Activated naive CD8-positive, alpha-beta T cell treated with anti-CD3 and anti-CD28 coated beads, Interleukin-2, amount 50 U/mL, for 24 hours (primary cell): Measurements from ENCODE around the gene IL17RC.
"Not testable (repeated sequence)": the region's sequence is repeated elsewhere in the genome, so short reads cannot be mapped to it uniquely, and the experiment has no call there.

ENCODE experiments used
- ATAC-seq: fragments of 150-1000 bp; cut with Tn5 transposase; one replicate; pipeline ENCODE4 v1.10.0; 2021
- DNase-seq: peaks from one replicate; pipeline ENCODE4 v3.0.0; 2021
- H3K27ac Mint-ChIP-seq: one replicate; pipeline ENCODE4 v1.8.0; 2021; ENCODE audit warnings: mild to moderate bottlenecking, mixed read lengths
- H3K27me3 Mint-ChIP-seq: one replicate; pipeline ENCODE4 v1.8.0; 2021; ENCODE audit warnings: mixed read lengths
- H3K36me3 Mint-ChIP-seq: one replicate; pipeline ENCODE4 v1.8.0; 2021; ENCODE audit warnings: low read depth, mixed read lengths
- H3K4me1 Mint-ChIP-seq: one replicate; pipeline ENCODE4 v1.8.0; 2021; ENCODE audit warnings: mixed read lengths
- H3K4me3 Mint-ChIP-seq: one replicate; pipeline ENCODE4 v1.8.0; 2021; ENCODE audit warnings: mild to moderate bottlenecking, moderate library complexity, mixed read lengths
- H3K9me3 Mint-ChIP-seq: one replicate; pipeline ENCODE4 v1.8.0; 2021; ENCODE audit warnings: mixed read lengths

The IL17RC gene

DNA sequence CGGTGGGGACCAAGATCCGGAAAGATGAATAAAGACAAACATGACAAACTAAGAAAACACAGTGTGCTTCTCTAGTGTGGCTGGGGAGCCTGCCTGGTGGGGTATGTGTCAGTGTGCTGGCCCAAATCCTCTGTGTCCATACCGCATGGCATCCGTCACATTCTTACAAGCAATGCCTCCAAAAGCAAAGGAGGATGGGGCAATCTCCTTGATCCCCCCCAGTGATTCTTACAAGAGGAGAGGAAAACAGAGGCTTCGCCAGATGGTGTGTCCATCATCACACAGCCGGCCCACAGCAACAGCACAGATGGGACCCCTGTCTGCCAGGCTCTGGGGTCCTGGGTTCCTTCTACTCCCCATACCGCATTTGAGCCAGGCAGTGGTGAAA lies 558 bp upstream of the IL17RC start:
- H3K27ac Mint-ChIP-seq: peak overlapping the region; percentile 18
- DNase-seq (no peak), ATAC-seq (no peak)
- peaks cover 3% of the 10 kb centered on the region for H3K27me3 Mint-ChIP-seq
- H3K4me3 Mint-ChIP-seq: peak overlapping the region; percentile 38
- no peaks in the 10 kb centered on the region for H3K9me3 Mint-ChIP-seq
- no peaks in the 10 kb centered on the region for H3K36me3 Mint-ChIP-seq
- peaks cover 19% of the 10 kb centered on the region for H3K4me1 Mint-ChIP-seq

DNA sequence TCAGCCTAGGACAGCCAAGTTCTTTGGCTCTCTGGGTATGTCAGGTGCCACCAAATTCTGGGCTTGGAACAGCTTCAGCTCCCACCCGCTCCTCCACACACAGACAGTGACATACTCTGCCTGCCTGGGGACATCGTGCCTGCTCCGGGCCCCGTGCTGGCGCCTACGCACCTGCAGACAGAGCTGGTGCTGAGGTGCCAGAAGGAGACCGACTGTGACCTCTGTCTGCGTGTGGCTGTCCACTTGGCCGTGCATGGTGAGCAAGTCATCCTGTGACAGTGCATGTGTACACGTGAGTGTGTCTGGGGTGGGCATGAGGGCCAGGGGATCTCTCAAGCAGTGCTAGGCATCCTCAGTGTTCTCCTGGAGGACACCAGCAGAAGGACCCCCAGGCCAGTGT lies 922 bp downstream of the IL17RC start:
- Mint-ChIP-seq H3K9me3 (no peaks in the 10 kb centered on the region), H3K27me3 (peaks cover 3% of the 10 kb centered on the region), H3K4me1 (peaks cover 12% of the 10 kb centered on the region), H3K36me3 (no peaks in the 10 kb centered on the region), H3K4me3 (no peak overlapping the region), H3K27ac (no peak overlapping the region)
- ATAC-seq (no peak), DNase-seq (no peak)

DNA sequence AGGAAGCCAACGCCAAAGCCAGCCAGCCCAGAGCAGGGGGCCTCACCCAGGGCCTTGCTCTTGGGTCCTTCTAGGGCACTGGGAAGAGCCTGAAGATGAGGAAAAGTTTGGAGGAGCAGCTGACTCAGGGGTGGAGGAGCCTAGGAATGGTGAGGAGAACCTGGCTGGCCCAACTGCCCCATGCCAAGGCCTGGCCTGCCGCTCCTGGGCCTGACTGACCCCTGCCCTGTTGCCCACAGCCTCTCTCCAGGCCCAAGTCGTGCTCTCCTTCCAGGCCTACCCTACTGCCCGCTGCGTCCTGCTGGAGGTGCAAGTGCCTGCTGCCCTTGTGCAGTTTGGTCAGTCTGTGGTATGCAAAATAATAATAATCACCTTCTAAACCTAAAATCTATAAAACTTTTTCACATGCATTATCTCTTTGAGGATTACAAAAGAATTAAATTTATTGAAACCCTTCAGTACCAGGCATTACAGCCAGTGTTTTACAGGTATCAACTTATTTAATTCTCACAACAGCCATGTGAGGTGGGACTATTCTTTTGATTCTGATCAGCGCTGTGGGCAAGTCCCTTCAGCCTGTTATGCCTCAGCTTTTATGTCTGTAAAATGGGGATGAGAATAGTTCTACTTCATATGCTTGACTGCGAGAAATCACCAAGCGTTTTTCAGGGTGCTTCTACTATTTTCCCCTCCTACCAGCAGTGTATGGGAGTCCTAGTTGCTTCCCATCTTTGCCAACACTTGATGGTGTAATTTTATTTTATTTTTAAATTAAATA lies 1.6 kb downstream of the IL17RC start:
- Mint-ChIP-seq H3K9me3 (no peaks in the 10 kb centered on the region), H3K4me3 (no peak overlapping the region), H3K27me3 (peaks cover 2% of the 10 kb centered on the region), H3K27ac (no peak overlapping the region), H3K4me1 (peaks cover 12% of the 10 kb centered on the region), H3K36me3 (no peaks in the 10 kb centered on the region)
- ATAC-seq (no peak), DNase-seq (no peak)

DNA sequence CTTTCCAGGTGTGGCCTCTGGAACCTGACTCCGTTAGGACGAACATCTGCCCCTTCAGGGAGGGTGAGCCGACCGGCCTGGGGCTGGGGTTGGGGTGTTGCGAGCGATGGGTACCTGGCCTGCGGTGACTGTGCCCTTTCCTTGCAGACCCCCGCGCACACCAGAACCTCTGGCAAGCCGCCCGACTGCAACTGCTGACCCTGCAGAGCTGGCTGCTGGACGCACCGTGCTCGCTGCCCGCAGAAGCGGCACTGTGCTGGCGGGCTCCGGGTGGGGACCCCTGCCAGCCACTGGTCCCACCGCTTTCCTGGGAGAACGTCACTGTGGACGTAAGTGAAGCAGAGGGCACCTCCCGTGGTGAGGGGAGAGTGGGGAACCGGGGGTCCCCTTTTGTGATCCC lies 11.3 kb downstream of the IL17RC start:
- no peaks in the 10 kb centered on the region for H3K9me3 Mint-ChIP-seq
- no peak overlapping the region for H3K27ac Mint-ChIP-seq
- no peak overlapping the region for H3K4me3 Mint-ChIP-seq
- no peaks in the 10 kb centered on the region for H3K36me3 Mint-ChIP-seq
- ATAC-seq (no peak), DNase-seq (no peak)
- peaks cover 12% of the 10 kb centered on the region for H3K4me1 Mint-ChIP-seq
- H3K27me3 Mint-ChIP-seq: peaks cover 2% of the 10 kb centered on the region

DNA sequence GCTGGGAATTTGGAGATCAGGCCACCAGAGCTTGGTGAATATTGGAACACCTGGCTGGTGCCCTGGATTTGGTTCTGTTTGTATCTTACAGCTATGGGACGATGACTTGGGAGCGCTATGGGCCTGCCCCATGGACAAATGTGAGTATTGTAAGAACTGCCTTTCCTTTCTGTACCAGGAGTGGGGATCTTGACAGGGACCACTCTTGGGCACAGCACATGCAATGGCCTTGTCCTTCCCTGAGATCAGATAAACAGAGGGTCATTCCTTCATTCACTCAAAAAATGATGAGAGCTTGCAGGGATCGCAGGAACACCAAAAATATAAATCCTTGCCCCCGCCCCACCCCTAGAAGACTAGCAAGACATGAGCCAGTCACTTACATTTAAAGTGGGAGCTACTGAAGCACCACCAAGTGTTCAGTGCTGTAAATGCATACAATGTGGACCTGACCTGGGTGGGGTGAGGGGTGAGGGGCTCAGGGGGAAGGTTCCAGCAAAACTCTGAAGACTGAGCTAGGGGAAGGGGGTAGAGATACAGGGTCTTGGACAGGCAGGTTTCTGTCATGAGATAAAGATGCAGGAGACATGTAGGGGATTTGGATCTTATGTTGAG lies 14.0 kb downstream of the IL17RC start:
- DNase-seq: no peak
- no peak overlapping the region for H3K4me3 Mint-ChIP-seq
- H3K36me3 Mint-ChIP-seq: peaks cover 7% of the 10 kb centered on the region
- H3K9me3 Mint-ChIP-seq: no peaks in the 10 kb centered on the region
- no peak overlapping the region for H3K27ac Mint-ChIP-seq
- peaks cover 35% of the 10 kb centered on the region for H3K4me1 Mint-ChIP-seq
- H3K27me3 Mint-ChIP-seq: no peaks in the 10 kb centered on the region
- ATAC-seq: no peak

DNA sequence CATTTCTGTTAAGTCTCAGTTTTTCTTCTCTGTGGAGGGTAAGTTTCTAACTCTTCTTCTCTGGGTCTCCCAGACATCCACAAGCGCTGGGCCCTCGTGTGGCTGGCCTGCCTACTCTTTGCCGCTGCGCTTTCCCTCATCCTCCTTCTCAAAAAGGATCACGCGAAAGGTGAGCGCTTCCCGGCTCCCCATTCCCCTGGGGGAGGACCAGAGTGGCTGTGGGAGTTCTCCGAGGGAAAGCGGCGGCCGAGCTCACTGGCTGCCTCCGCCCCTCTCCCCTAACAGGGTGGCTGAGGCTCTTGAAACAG lies 15.6 kb downstream of the IL17RC start:
- Mint-ChIP-seq H3K4me3 (peak overlapping the region; percentile 89), H3K27me3 (no peaks in the 10 kb centered on the region), H3K9me3 (no peaks in the 10 kb centered on the region), H3K36me3 (peaks cover 7% of the 10 kb centered on the region), H3K27ac (peak overlapping the region; percentile 91), H3K4me1 (peaks cover 35% of the 10 kb centered on the region)
- DNase-seq (no peak), ATAC-seq (no peak)

DNA sequence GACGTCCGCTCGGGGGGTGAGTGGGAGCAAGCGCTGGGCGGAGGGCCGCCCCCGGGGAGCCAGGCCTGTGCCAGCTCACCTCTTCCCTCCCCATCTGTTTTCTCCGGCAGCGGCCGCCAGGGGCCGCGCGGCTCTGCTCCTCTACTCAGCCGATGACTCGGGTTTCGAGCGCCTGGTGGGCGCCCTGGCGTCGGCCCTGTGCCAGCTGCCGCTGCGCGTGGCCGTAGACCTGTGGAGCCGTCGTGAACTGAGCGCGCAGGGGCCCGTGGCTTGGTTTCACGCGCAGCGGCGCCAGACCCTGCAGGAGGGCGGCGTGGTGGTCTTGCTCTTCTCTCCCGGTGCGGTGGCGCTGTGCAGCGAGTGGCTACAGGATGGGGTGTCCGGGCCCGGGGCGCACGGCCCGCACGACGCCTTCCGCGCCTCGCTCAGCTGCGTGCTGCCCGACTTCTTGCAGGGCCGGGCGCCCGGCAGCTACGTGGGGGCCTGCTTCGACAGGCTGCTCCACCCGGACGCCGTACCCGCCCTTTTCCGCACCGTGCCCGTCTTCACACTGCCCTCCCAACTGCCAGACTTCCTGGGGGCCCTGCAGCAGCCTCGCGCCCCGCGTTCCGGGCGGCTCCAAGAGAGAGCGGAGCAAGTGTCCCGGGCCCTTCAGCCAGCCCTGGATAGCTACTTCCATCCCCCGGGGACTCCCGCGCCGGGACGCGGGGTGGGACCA lies 16.1 kb downstream of the IL17RC start:
- H3K27me3 Mint-ChIP-seq: no peaks in the 10 kb centered on the region
- ATAC-seq (peak; percentile 88), DNase-seq (peak; percentile 90)
- H3K27ac Mint-ChIP-seq: peak overlapping the region; percentile 91
- H3K36me3 Mint-ChIP-seq: peaks cover 7% of the 10 kb centered on the region
- peaks cover 35% of the 10 kb centered on the region for H3K4me1 Mint-ChIP-seq
- H3K9me3 Mint-ChIP-seq: no peaks in the 10 kb centered on the region
- H3K4me3 Mint-ChIP-seq: peak overlapping the region; percentile 89

DNA sequence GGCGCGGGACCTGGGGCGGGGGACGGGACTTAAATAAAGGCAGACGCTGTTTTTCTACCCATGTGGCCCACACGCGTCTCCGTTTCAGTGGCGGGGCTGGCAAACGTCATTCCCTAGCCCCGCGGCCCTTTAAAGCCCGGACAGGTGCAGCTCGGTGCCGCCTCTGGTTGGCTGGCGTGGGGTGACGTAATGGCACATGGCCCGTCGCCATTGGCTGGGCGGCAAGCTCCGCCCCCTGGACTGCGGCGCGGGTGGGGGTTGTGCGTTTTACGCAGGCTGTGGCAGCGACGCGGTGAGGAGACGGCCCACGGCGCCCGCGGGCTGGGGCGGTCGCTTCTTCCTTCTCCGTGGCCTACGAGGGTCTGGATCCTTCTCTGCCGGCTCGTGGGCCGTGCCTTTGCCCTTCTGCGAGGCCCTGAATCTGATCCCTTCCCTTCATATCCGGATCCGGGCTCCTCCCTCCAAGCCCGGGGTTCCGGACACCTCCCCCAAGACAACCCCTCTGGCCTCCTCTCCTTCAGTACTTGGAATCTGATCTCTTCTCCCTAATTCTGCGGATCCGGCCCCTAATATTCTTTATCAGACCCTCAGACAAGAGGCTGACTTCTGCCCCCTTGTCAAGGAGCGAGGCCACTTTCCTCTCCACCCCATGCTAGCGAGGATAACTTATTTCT lies 16.8 kb downstream of the IL17RC start, which contains the start of gene CRELD1:
TSS of gene CRELD1 (plus strand) at position 274 of the 674 bp plus-strand sequence. CDS start 605 bp downstream, outside the sequence.
- H3K27me3 Mint-ChIP-seq: no peaks in the 10 kb centered on the region
- H3K27ac Mint-ChIP-seq: peak within 1 kb of the TSS; percentile 91
- peak within 1 kb of the TSS; percentile 89 for H3K4me3 Mint-ChIP-seq
- ATAC-seq (peak; percentile 84), DNase-seq (peak; percentile 97)
- H3K9me3 Mint-ChIP-seq: no peaks in the 10 kb centered on the region
- H3K36me3 Mint-ChIP-seq: peaks cover 7% of the 10 kb centered on the region
- H3K4me1 Mint-ChIP-seq: peaks cover 35% of the 10 kb centered on the region

DNA sequence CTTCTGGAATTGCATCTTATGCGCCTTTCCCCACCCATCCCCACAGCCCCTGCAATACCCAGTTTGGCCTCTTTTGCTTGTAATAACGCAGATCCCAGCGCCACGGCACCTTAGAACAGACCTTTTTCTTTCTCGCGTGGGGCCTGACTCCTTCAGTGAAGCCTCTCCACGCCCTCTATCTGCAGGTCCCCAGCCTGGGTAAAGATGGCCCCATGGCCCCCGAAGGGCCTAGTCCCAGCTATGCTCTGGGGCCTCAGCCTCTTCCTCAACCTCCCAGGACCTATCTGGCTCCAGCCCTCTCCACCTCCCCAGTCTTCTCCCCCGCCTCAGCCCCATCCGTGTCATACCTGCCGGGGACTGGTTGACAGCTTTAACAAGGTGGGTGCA lies 17.3 kb downstream of the IL17RC start:
- ATAC-seq (no peak), DNase-seq (no peak)
- Mint-ChIP-seq H3K4me1 (peaks cover 35% of the 10 kb centered on the region), H3K36me3 (peaks cover 7% of the 10 kb centered on the region), H3K4me3 (peak overlapping the region; percentile 89), H3K9me3 (no peaks in the 10 kb centered on the region), H3K27ac (peak overlapping the region; percentile 91), H3K27me3 (no peaks in the 10 kb centered on the region)

DNA sequence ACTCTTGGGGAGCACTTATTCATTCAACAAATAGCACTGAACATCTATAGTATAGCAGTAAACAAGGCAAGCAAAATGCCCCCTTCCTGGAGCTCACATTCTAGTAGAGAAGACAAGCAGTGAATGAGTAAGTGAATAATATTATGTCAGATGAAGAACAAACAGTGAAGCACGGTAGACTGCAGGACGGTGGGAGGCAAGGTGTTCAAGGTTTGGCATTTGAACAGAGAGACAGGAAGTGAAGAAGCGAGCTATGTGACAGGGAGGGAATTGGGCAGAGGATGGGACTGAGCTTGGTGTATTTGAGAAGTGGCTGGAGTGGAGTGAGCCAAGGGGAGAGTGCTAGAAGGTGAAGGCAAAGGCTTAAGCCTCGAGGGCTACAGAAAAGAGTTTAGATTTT lies 18.1 kb downstream of the IL17RC start:
- Mint-ChIP-seq H3K27me3 (no peaks in the 10 kb centered on the region), H3K36me3 (peaks cover 7% of the 10 kb centered on the region), H3K9me3 (no peaks in the 10 kb centered on the region), H3K27ac (peak overlapping the region; percentile 48), H3K4me3 (peak overlapping the region; percentile 89), H3K4me1 (peaks cover 35% of the 10 kb centered on the region)
- no peak for DNase-seq
- no peak for ATAC-seq

DNA sequence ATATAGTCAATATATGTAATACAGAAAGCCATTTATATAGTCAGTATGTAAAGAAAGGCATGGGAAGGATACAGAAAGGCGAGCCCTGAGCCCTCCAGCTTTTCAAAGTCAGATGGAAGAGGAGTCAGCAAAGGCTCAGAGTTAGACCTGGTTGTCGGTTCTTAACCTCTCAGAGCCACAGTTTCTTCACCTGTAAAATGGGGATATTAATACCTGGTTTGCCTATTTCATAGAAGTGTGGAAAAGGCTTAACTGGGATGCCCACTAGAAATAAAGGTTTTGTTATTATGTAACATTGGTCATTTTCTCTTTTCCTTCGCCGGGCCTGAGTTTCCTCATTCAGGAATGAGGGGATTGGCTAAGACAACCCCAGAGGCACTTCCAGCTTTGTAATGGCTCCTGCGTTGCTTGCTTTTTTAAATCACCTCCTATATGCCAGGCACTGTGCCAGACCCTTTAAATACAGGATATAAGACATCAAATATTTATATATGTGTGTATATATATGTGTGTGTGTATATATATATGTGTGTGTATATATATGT lies 19.1 kb downstream of the IL17RC start:
- no peaks in the 10 kb centered on the region for H3K27me3 Mint-ChIP-seq
- H3K36me3 Mint-ChIP-seq: peaks cover 7% of the 10 kb centered on the region
- no peak overlapping the region for H3K4me3 Mint-ChIP-seq
- H3K4me1 Mint-ChIP-seq: peaks cover 35% of the 10 kb centered on the region
- DNase-seq (no peak), ATAC-seq (no peak)
- H3K27ac Mint-ChIP-seq: peak overlapping the region; percentile 37
- H3K9me3 Mint-ChIP-seq: no peaks in the 10 kb centered on the region

DNA sequence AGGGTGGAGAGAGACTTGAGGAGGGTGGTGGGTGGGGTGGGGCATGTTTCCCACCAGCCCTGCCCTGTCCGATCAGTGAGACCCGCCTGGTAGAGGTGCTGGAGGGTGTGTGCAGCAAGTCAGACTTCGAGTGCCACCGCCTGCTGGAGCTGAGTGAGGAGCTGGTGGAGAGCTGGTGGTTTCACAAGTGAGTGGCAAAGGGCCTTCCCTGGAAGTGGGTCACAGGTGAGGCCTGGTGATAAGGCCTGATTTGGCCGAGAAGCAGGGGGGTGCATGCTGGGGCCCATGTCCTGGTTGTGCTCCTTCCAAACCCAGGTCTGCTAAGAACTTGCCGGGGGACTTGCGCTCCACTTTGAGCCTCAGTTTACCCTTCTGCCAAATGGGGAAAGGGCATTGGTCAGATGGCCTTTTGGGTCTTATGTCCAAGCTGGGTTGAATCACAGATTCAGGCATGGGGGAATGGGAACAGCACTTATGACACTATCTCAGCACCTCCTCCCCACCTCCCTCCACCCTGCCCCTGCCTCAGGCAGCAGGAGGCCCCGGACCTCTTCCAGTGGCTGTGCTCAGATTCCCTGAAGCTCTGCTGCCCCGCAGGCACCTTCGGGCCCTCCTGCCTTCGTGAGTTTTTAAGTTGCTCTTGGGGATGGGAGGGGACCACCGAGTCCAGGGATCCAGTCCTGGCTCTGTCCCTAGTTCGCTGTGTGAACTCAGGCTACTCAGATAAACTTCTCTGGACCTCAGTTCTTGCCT lies 20.8 kb downstream of the IL17RC start:
- H3K27ac Mint-ChIP-seq: no peak overlapping the region

DNA sequence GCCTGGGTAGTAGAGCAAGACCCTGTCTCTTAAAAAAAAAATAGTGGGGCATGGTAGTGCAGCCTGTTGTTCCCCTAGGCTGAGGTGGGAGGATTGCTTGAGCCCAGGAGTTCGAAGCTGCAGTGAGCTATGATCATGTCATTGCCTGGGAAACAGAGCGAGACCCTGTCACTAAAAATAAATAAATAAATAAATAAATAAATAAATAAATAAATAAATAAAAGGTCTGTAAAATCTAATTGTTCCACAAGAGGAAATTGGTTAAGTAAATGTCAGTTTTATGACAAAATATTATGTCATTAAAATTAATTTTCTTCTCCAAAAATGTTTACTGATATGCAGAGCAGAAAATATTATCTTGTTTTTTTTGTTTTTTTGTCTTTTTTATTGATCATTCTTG lies 22.1 kb downstream of the IL17RC start:
- Mint-ChIP-seq H3K36me3 (peaks cover 9% of the 10 kb centered on the region), H3K27ac (no peak overlapping the region), H3K9me3 (no peaks in the 10 kb centered on the region), H3K4me3 (no peak overlapping the region), H3K4me1 (peaks cover 19% of the 10 kb centered on the region), H3K27me3 (no peaks in the 10 kb centered on the region)
- DNase-seq (no peak), ATAC-seq (no peak)

More for the DNA sequence above, 20.8 kb downstream of the IL17RC start:
- Mint-ChIP-seq H3K4me3 (no peak overlapping the region), H3K4me1 (peaks cover 24% of the 10 kb centered on the region), H3K36me3 (peaks cover 9% of the 10 kb centered on the region), H3K9me3 (no peaks in the 10 kb centered on the region), H3K27me3 (no peaks in the 10 kb centered on the region)
- ATAC-seq (no peak), DNase-seq (no peak)

DNA sequence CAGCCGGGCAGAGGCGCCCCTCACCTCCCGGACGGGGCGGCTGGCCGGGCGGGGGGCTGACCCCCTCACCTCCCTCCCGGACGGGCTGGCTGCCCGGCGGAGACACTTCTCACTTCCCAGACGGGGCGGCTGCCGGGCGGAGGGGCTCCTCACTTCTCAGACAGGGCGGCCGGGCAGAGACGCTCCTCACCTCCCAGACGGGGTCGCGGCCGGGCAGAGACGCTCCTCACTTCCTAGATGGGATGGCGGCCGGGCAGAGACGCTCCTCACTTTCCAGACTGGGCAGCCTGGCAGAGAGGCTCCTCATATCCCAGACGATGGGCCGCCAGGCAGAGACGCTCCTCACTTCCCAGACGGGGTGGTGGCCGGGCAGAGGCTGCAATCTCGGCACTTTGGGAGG lies 23.0 kb downstream of the IL17RC start:
- not testable (repeated sequence) for H3K9me3 Mint-ChIP-seq, H3K4me1 Mint-ChIP-seq, H3K4me3 Mint-ChIP-seq, H3K27me3 Mint-ChIP-seq, DNase-seq, ATAC-seq, H3K27ac Mint-ChIP-seq, H3K36me3 Mint-ChIP-seq
